GM19023 (cell line): Measurements from ENCODE around the gene POLRMT.
"Not testable (repeated sequence)": the region's sequence is repeated elsewhere in the genome, so short reads cannot be mapped to it uniquely, and the experiment has no call there.

ENCODE experiments used
- ATAC-seq: cut with Tn5 transposase; IDR thresholded peaks from one replicate; pipeline ENCODE4 v1.9.1; 2021; ENCODE audit warnings: mild to moderate bottlenecking, moderate library complexity; ENCODE audit not compliant: unreplicated experiment

Gene POLRMT

GRCh38 chr19:615619-616018 is 17.7 kb downstream of the POLRMT start:
- no peak for ATAC-seq

- no peak for ATAC-seq
Measured at GRCh38 chr19:613732-614567, 19.4 kb downstream of the POLRMT start.

GRCh38 chr19:612941-613340 is 20.4 kb downstream of the POLRMT start:
- ATAC-seq, result no peak

GRCh38 chr19:611481-611868 is 21.9 kb downstream of the POLRMT start:
- no peak for ATAC-seq

GRCh38 chr19:610801-611480 is 22.4 kb downstream of the POLRMT start:
- no peak for ATAC-seq

- no peak for ATAC-seq
Measured at GRCh38 chr19:610071-610800, 23.1 kb downstream of the POLRMT start.

- ATAC-seq, result no peak
Measured at GRCh38 chr19:609004-609346, 24.4 kb downstream of the POLRMT start.

- no peak for ATAC-seq
Measured at GRCh38 chr19:608155-609003, 25.0 kb downstream of the POLRMT start.

GRCh38 chr19:607301-608154 is 25.8 kb downstream of the POLRMT start:
- ATAC-seq, result no peak

GRCh38 chr19:605061-605971 is 28.0 kb downstream of the POLRMT start:
- not testable (repeated sequence) for ATAC-seq

- ATAC-seq, result no peak
Measured at GRCh38 chr19:604355-604754, 29.0 kb downstream of the POLRMT start.

- not testable (repeated sequence) for ATAC-seq
Measured at GRCh38 chr19:603779-604178, 29.6 kb downstream of the POLRMT start.

GRCh38 chr19:603302-603639 is 30.1 kb downstream of the POLRMT start:
- not testable (repeated sequence) for ATAC-seq

- no peak for ATAC-seq
Measured at GRCh38 chr19:602391-603301, 30.7 kb downstream of the POLRMT start.

GRCh38 chr19:601790-602189 is 31.5 kb downstream of the POLRMT start:
- ATAC-seq, result no peak

GRCh38 chr19:601310-601709 is 32.0 kb downstream of the POLRMT start:
- no peak for ATAC-seq

- ATAC-seq, result no peak
Measured at GRCh38 chr19:597406-598315, 35.7 kb downstream of the POLRMT start.
